Measurements from ENCODE around the gene NECTIN4.

DNA sequence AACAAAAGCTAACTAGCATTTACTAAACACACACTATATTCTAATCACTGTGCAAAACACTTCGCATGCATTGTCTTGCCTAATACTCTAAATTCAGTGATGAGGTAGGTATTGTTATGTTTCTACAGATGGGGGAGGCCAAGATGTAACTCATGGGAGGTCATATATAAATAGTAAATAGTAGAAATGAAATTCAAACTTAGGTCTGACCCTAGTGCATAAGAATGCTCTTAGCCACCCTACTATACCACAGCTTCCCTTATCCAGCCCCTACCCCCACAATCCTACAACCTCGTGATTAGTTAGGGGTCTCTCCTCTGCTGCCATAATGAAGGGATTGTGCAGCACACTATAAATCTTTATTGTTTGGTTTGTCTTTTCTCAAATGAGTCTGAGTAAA, 25.2 kb upstream of the NECTIN4 start:
- TF ChIP-seq, protein P1, sequence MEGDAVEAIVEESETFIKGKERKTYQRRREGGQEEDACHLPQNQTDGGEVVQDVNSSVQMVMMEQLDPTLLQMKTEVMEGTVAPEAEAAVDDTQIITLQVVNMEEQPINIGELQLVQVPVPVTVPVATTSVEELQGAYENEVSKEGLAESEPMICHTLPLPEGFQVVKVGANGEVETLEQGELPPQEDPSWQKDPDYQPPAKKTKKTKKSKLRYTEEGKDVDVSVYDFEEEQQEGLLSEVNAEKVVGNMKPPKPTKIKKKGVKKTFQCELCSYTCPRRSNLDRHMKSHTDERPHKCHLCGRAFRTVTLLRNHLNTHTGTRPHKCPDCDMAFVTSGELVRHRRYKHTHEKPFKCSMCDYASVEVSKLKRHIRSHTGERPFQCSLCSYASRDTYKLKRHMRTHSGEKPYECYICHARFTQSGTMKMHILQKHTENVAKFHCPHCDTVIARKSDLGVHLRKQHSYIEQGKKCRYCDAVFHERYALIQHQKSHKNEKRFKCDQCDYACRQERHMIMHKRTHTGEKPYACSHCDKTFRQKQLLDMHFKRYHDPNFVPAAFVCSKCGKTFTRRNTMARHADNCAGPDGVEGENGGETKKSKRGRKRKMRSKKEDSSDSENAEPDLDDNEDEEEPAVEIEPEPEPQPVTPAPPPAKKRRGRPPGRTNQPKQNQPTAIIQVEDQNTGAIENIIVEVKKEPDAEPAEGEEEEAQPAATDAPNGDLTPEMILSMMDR (conservative IDR thresholded peaks at IDR 0.05 in 1 of 2, IDR thresholded peaks at IDR 0.05 in 1 of 2; ENCODE audit: extremely low read depth in 1 of 2, insufficient read depth in 1 of 2, low read depth in 1 of 2, low read length in 2 of 2), result no peak
- TF ChIP-seq EZH2 (IDR thresholded peaks at IDR 0.05; ENCODE audit: borderline replicate concordance, low read length), result no peak

Measured in mammary epithelial cell (primary cell).